ENCODE data around the gene RPS19BP1.

GRCh38 chr22:39535831-39536449 is 3.4 kb upstream of the RPS19BP1 start:
- TF ChIP-seq ATF2 (CRISPR knock-in tag; IDR thresholded peaks at IDR 0.05; ENCODE audit: borderline replicate concordance, low read depth) (no peak), NR3C1 (CRISPR knock-in tag; conservative IDR thresholded peaks at IDR 0.05; ENCODE audit: low read depth) (no peak), USF2 (CRISPR knock-in tag; IDR thresholded peaks at IDR 0.05) (no peak), GABPB1 (CRISPR knock-in tag; IDR thresholded peaks at IDR 0.05) (no peak), NR2C2 (CRISPR knock-in tag; IDR thresholded peaks at IDR 0.05) (no peak), CTCF (IDR thresholded peaks at IDR 0.05) (no peak), RELA (CRISPR knock-in tag; IDR thresholded peaks at IDR 0.05; ENCODE audit: borderline replicate concordance) (no peak), RORB (CRISPR knock-in tag; IDR thresholded peaks at IDR 0.05) (no peak), MXD4 (CRISPR knock-in tag; IDR thresholded peaks at IDR 0.05; ENCODE audit: borderline replicate concordance) (no peak), MAX (CRISPR knock-in tag; IDR thresholded peaks at IDR 0.05) (no peak), ZNF317 (CRISPR knock-in tag; IDR thresholded peaks at IDR 0.05; ENCODE audit: borderline replicate concordance, low read depth) (no peak)

Data from WTC11 (cell line).